IMR-90 (cell line): ENCODE results near the gene LYPD5. TPM values are rescaled to one million over a fixed set of nuclear protein-coding genes. Genes with fewer than 3 reads are reported as not detected.
A peak's percentile ranks its signal among the peaks of the same experiment; 100 is the strongest.

ENCODE experiments used
- ATAC-seq: fragments of 200-7000 bp; cut with Tn5 transposase; 2 replicates; pipeline ENCODE4 v1.9.1; 2020; ENCODE audit warnings: low read depth, mild to moderate bottlenecking, moderate library complexity
- BruUV-seq: library from RNA; stranded (reverse); fragments of 400-500 nt; replicated peaks from 2 replicates; lab custom pipeline; 2021; lab: Mats Ljungman, UMichigan
- CTCF ChIA-PET: fragments of 300-600 bp; formaldehyde crosslinking; extraction: SDS; loops from one replicate; lab custom pipeline; 2021; ENCODE audit warnings: antibody characterized with exemption; lab: Yijun Ruan, JAX
- POLR2A ChIA-PET: fragments of 300-600 bp; sonication (Branson Sonifier 250); formaldehyde crosslinking; loops from one replicate; lab custom pipeline; 2022; ENCODE audit warnings: antibody characterized with exemption; ENCODE audit not compliant: unreplicated experiment; lab: Charles Lee
- DNase-seq: peaks from one replicate; pipeline ENCODE4 v3.0.0; 2013
- H2AFZ ChIP-seq: replicated peaks from 2 replicates; pipeline ENCODE3; 2013; ENCODE audit warnings: low read length, mild to moderate bottlenecking; ENCODE audit not compliant: poor library complexity
- H2AK5ac ChIP-seq: 2 replicates; pipeline ENCODE4 v1.6.1; 2013; ENCODE audit warnings: low read depth, low read length, inconsistent platforms
- H2AK9ac ChIP-seq: replicated peaks from 2 replicates; pipeline ENCODE3; 2013; ENCODE audit warnings: mild to moderate bottlenecking, low read depth, low read length, moderate library complexity; ENCODE audit not compliant: poor library complexity
- H2BK120ac ChIP-seq: 2 replicates; pipeline ENCODE4 v1.6.1; 2013; ENCODE audit warnings: low read depth, low read length, inconsistent platforms
- H2BK15ac ChIP-seq: 3 replicates; pipeline ENCODE4 v1.6.1; 2013; ENCODE audit warnings: low read depth, low read length, inconsistent platforms
- H2BK20ac ChIP-seq: 2 replicates; pipeline ENCODE4 v1.6.1; 2013; ENCODE audit warnings: low read depth, mild to moderate bottlenecking, inconsistent platforms, low read length, moderate library complexity
- H2BK5ac ChIP-seq: 2 replicates; pipeline ENCODE4 v1.6.1; 2013; ENCODE audit warnings: mild to moderate bottlenecking, low read depth, low read length, inconsistent platforms; ENCODE audit not compliant: poor library complexity, severe bottlenecking
- H3K14ac ChIP-seq: replicated peaks from 2 replicates; pipeline ENCODE4 v1.6.1; 2013; ENCODE audit warnings: low read depth, low read length, inconsistent platforms
- H3K18ac ChIP-seq: 2 replicates; pipeline ENCODE4 v1.6.1; 2013; ENCODE audit warnings: low read depth, low read length, control low read depth
- H3K23ac ChIP-seq: 2 replicates; pipeline ENCODE4 v1.6.1; 2013; ENCODE audit warnings: low read depth, low read length, inconsistent platforms
- H3K27ac ChIP-seq: 2 replicates; pipeline ENCODE4 v1.5.1; 2013; ENCODE audit warnings: mild to moderate bottlenecking, control low read depth, low read length; ENCODE audit not compliant: insufficient read depth
- H3K27me3 ChIP-seq: 2 replicates; pipeline ENCODE4 v1.6.1; 2013; ENCODE audit warnings: low read length; ENCODE audit not compliant: control insufficient read depth, insufficient read depth
- H3K36me3 ChIP-seq: 2 replicates; pipeline ENCODE4 v1.6.1; 2013; ENCODE audit warnings: low read length, mixed read lengths; ENCODE audit not compliant: control insufficient read depth, insufficient read depth
- H3K4ac ChIP-seq: 2 replicates; pipeline ENCODE4 v1.6.1; 2013; ENCODE audit warnings: low read depth, low read length, inconsistent platforms
- H3K4me1 ChIP-seq: 2 replicates; pipeline ENCODE4 v1.6.1; 2013; ENCODE audit warnings: low read length, mixed read lengths; ENCODE audit not compliant: control insufficient read depth, insufficient read depth
- H3K4me2 ChIP-seq: 2 replicates; pipeline ENCODE4 v1.6.1; 2013; ENCODE audit warnings: low read depth, mild to moderate bottlenecking, control low read depth, low read length, moderate library complexity
- H3K4me3 ChIP-seq: 2 replicates; pipeline ENCODE4 v1.5.1; 2013; ENCODE audit warnings: low read depth, mild to moderate bottlenecking, control low read depth, low read length, moderate library complexity; ENCODE audit not compliant: insufficient read depth
- H3K56ac ChIP-seq: 2 replicates; pipeline ENCODE4 v1.6.1; 2013; ENCODE audit warnings: low read length, inconsistent platforms; ENCODE audit not compliant: insufficient read depth; ENCODE audit errors: extremely low read depth
- H3K79me1 ChIP-seq, 2 experiments: 2 replicates each; pipeline ENCODE4 v1.6.1; 2013; ENCODE audit warnings: low read length in 2 of 2, inconsistent platforms in 1 of 2, low read depth in 1 of 2
- H3K9ac ChIP-seq: 2 replicates; pipeline ENCODE4 v1.6.1; 2013; ENCODE audit warnings: low read depth, low read length, control low read depth
- H3K9me1 ChIP-seq: 2 replicates; pipeline ENCODE4 v1.6.1; 2013; ENCODE audit warnings: low read length, inconsistent platforms; ENCODE audit not compliant: insufficient read depth
- H3K9me3 ChIP-seq: 2 replicates; pipeline ENCODE4 v1.6.1; 2013; ENCODE audit warnings: low read length; ENCODE audit not compliant: control insufficient read depth, insufficient read depth
- H4K20me1 ChIP-seq: 2 replicates; pipeline ENCODE4 v1.6.1; 2013; ENCODE audit warnings: low read length, inconsistent platforms; ENCODE audit not compliant: insufficient read depth
- H4K5ac ChIP-seq: 2 replicates; pipeline ENCODE4 v1.6.1; 2013; ENCODE audit warnings: mild to moderate bottlenecking, low read depth, low read length, control low read depth
- H4K8ac ChIP-seq, 2 experiments: 2 replicates each; pipeline ENCODE4 v1.6.1; 2013; ENCODE audit warnings: low read depth in 2 of 2, low read length in 2 of 2, control low read depth in 1 of 2, inconsistent platforms in 1 of 2
- H4K91ac ChIP-seq: 2 replicates; pipeline ENCODE4 v1.6.1; 2013; ENCODE audit warnings: low read depth, low read length, inconsistent platforms; ENCODE audit not compliant: insufficient read depth
- BHLHE40 ChIP-seq: fragments of 150-350 bp; IDR thresholded peaks from 2 replicates; pipeline ENCODE4 v1.6.1; 2016; ENCODE audit warnings: mild to moderate bottlenecking, low read depth, low read length
- CEBPB ChIP-seq: IDR thresholded peaks from 2 replicates; pipeline ENCODE4 v1.6.1; 2012; ENCODE audit warnings: low read depth, low read length, improper control_type of control experiment
- CTCF ChIP-seq: conservative IDR thresholded peaks from 2 replicates; pipeline ENCODE4 v1.5.1; 2012; ENCODE audit warnings: mild to moderate bottlenecking, low read depth, low read length, improper control_type of control experiment
- ELK1 ChIP-seq: fragments of 150-350 bp; IDR thresholded peaks from 2 replicates; pipeline ENCODE4 v1.6.1; 2016; ENCODE audit warnings: low read depth, mild to moderate bottlenecking, low read length, moderate library complexity, borderline replicate concordance
- MAZ ChIP-seq: IDR thresholded peaks from 2 replicates; pipeline ENCODE4 v1.6.1; 2012; ENCODE audit warnings: low read depth, mild to moderate bottlenecking, low read length, improper control_type of control experiment, moderate library complexity, borderline replicate concordance
- NFE2L2 ChIP-seq: fragments of 150-350 bp; IDR thresholded peaks from 2 replicates; pipeline ENCODE4 v1.6.1; 2016; ENCODE audit warnings: low read depth, mild to moderate bottlenecking, low read length
- RAD21 ChIP-seq: IDR thresholded peaks from 2 replicates; pipeline ENCODE4 v1.6.1; 2012; ENCODE audit warnings: low read length, improper control_type of control experiment
- SMC3 ChIP-seq: fragments of 150-350 bp; IDR thresholded peaks from 2 replicates; pipeline ENCODE4 v1.6.1; 2016; ENCODE audit warnings: low read depth, mild to moderate bottlenecking, antibody characterized with exemption, low read length, moderate library complexity
- WGBS, 2 experiments: methylation state at CpG; one replicate each; pipeline versions ENCODE4 v1.1.5 to v1.1.7; 2013; ENCODE audit warnings: missing lambda C conversion rate in 2 of 2; ENCODE audit not compliant: insufficient read length in 1 of 2; ENCODE audit errors: extremely low coverage in 2 of 2; 5-methylcytosine and 5-hydroxymethylcytosine counted together
- dilution Hi-C: fragments of 300-500 bp; cut with HindIII; formaldehyde crosslinking; loops from one replicate; pipeline ENCODE4 v1.14.3; 2018; ENCODE audit warnings: low sequenced_read_pairs; ENCODE audit not compliant: unreplicated experiment
- in situ Hi-C: fragments of 300-500 bp; cut with MboI; formaldehyde crosslinking; loops from 3 replicates; pipeline ENCODE4 v1.14.3; 2019; ENCODE audit warnings: low sequenced_read_pairs, inconsistent platforms, mixed read lengths
- intact Hi-C: fragments of 100-400 bp; cut with micrococcal nuclease; formaldehyde crosslinking; loops from 2 replicates; pipeline ENCODE4 v1.10.0; 2022
- polyA plus RNA-seq, 3 experiments: library from polyadenylated mRNA; depleted of rRNA; stranded (reverse); fragments of >200 nt; gene quantifications; 2 replicates each; pipeline ENCODE4 v1.2.3, GENCODE V29; 2012; ENCODE audit warnings: low replicate concordance in 1 of 3
- total RNA-seq: library from RNA; depleted of rRNA; stranded (reverse); fragments of >200 nt; gene quantifications from 2 replicates; pipeline ENCODE4 v1.2.3, GENCODE V29; 2012
- TF ChIP-seq, protein P1 (sequence below): fragments of 150-350 bp; IDR thresholded peaks from 2 replicates; pipeline ENCODE4 v1.6.1; 2017; ENCODE audit warnings: mild to moderate bottlenecking, antibody characterized with exemption, low read length, low read depth

LYPD5 gene
- total and polyA plus RNA-seq, 2 of the 4 experiments (the other 2 are of a cell fraction): 0.31 to 0.36 TPM

- TF ChIP-seq RAD21 (no peak), BHLHE40 (no peak), MAZ (no peak), ELK1 (no peak), CEBPB (no peak), SMC3 (no peak), NFE2L2 (no peak), CTCF (no peak)
- TF ChIP-seq, protein P1, sequence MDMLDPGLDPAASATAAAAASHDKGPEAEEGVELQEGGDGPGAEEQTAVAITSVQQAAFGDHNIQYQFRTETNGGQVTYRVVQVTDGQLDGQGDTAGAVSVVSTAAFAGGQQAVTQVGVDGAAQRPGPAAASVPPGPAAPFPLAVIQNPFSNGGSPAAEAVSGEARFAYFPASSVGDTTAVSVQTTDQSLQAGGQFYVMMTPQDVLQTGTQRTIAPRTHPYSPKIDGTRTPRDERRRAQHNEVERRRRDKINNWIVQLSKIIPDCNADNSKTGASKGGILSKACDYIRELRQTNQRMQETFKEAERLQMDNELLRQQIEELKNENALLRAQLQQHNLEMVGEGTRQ: no peak
- H3K27me3 ChIP-seq: peaks cover 44% of the 10 kb centered on the region
- no peak overlapping the region for H2BK5ac ChIP-seq
- intact Hi-C loops (no loop called here), dilution Hi-C loops (no loop called here), in situ Hi-C loops (no loop called here)
- H4K91ac ChIP-seq: no peak overlapping the region
- no peaks in the 10 kb centered on the region for H3K79me1 ChIP-seq
- H3K27ac ChIP-seq: no peak overlapping the region
- no peak overlapping the region for H3K14ac ChIP-seq
- peaks cover 9% of the 10 kb centered on the region for H3K9me3 ChIP-seq
- H4K5ac ChIP-seq: no peak overlapping the region
- peak overlapping the region; percentile 82 for H2AK9ac ChIP-seq
- H3K4me3 ChIP-seq: peak overlapping the region; percentile 25
- no peak overlapping the region for H2BK15ac ChIP-seq
- H3K9ac ChIP-seq: no peak overlapping the region
- H2BK120ac ChIP-seq: no peak overlapping the region
- ATAC-seq: peak; percentile 73
- ChIA-PET POLR2A (no interaction called here), CTCF (interaction anchor here (1.9 kb wide), 1 partner anchor 11 kb away, joined by 5 read pairs; no protein-coding TSS in a partner anchor)
- H4K20me1 ChIP-seq: no peaks in the 10 kb centered on the region
- no peak overlapping the region for H3K4ac ChIP-seq
- no peak overlapping the region for H4K8ac ChIP-seq
- peak overlapping the region; percentile 94 for H2AFZ ChIP-seq
- H2AK5ac ChIP-seq: no peak overlapping the region
- peaks cover 3% of the 10 kb centered on the region; the same call in 1 of the 2 replicates for H3K4me1 ChIP-seq
- no peaks in the 10 kb centered on the region for H3K36me3 ChIP-seq
- H3K4me2 ChIP-seq: peak overlapping the region; percentile 54
- no peak for DNase-seq
- 17% methylated on average over 55 of the region's 70 CpGs; no CpG with 5 or more reads in 1 of the 2 experiments for WGBS, 2 experiments
- no peak overlapping the region for H2BK20ac ChIP-seq
- H3K9me1 ChIP-seq: no peaks in the 10 kb centered on the region
- H3K18ac ChIP-seq: no peak overlapping the region
- BruUV-seq: no TSS peak
- no peak overlapping the region for H3K23ac ChIP-seq
- no peak overlapping the region for H3K56ac ChIP-seq
Observed at GRCh38 chr19:43798546-43799409, 3.5 kb downstream of the LYPD5 start.
